Heart left ventricle (tissue), 16 donors: ENCODE data around the gene TNFAIP8L1. TPM values are rescaled to one million over a fixed set of nuclear protein-coding genes. Genes with fewer than 3 reads are reported as not detected.

Experiments used
- ATAC-seq, 4 donors: fragments of 200-7000 bp; cut with Tn5 transposase; one replicate each; pipeline ENCODE4 v1.9.1; 2020 to 2022; ENCODE audit warnings: moderate library complexity in 4 of 4, mild to moderate bottlenecking in 3 of 4, moderate number of reproducible peaks in 1 of 4
- DNase-seq, 5 donors: peaks; one replicate each; pipeline ENCODE4 v3.0.0-alpha.2; 2020
- H3K27ac ChIP-seq, 12 donors: fragments of 200-600 bp; sonication (generic) in 4 of 12; one replicate each; pipeline versions ENCODE4 v1.5.0 to v1.8.0; 2016 to 2022; ENCODE audit warnings: mild to moderate bottlenecking in 2 of 12
- H3K27me3 ChIP-seq, 9 donors: fragments of 200-600 bp; sonication (generic) in 2 of 9; one replicate each; pipeline versions ENCODE4 v1.5.1 to v1.8.0; 2016 to 2022; ENCODE audit warnings: mild to moderate bottlenecking in 3 of 9
- H3K36me3 ChIP-seq, 9 donors: fragments of 200-600 bp; sonication (generic) in 2 of 9; one replicate each; pipeline versions ENCODE4 v1.5.0 to v1.8.0; 2018 to 2022; ENCODE audit warnings: mild to moderate bottlenecking in 2 of 9
- H3K4me1 ChIP-seq, 12 donors: fragments of 200-600 bp; sonication (generic) in 4 of 12; one replicate each; pipeline versions ENCODE4 v1.5.0 to v1.8.0; 2016 to 2022; ENCODE audit warnings: mild to moderate bottlenecking in 3 of 12
- H3K4me3 ChIP-seq, 12 donors: fragments of 200-600 bp; sonication (generic) in 4 of 12; one replicate each; pipeline versions ENCODE4 v1.5.0 to v1.8.0; 2017 to 2022; ENCODE audit warnings: mild to moderate bottlenecking in 9 of 12, moderate library complexity in 4 of 12
- H3K9me3 ChIP-seq, 12 donors: fragments of 200-600 bp; sonication (generic) in 4 of 12; one replicate each; pipeline versions ENCODE4 v1.5.0 to v1.8.0; 2016 to 2022; ENCODE audit warnings: mild to moderate bottlenecking in 1 of 12
- POLR2A ChIP-seq, 2 donors: fragments of 450-650 bp; IDR thresholded peaks; one replicate each; pipeline ENCODE4 v1.6.1; 2017; ENCODE audit warnings: antibody characterized with exemption in 2 of 2, mild to moderate bottlenecking in 2 of 2, moderate library complexity in 2 of 2
- WGBS, 4 donors: extraction: QIAGEN DNeasy Blood & Tissue Kit in 2 of 4; methylation state at CpG; one replicate each; pipeline versions ENCODE4 v1.1.5 to v1.1.7; 2013 to 2018; 5-methylcytosine and 5-hydroxymethylcytosine counted together
- intact Hi-C, 10 donors: fragments of 100-400 bp; cut with DNase I; formaldehyde crosslinking; loops; one replicate each; pipeline versions ENCODE4 v1.11.1 to v1.14.2; 2022
- polyA plus RNA-seq, 2 donors: library from polyadenylated mRNA; stranded (reverse); fragments of 200-250 nt; gene quantifications; one replicate each; pipeline ENCODE4 v1.2.3, GENCODE V29; 2013
- total RNA-seq, 9 donors: library from RNA; depleted of rRNA in 2 of 9; stranded (reverse); fragments of >200 nt in 2 of 9; fragmentation: NEBNext Ultra II Directional in 3 of 9; extraction: Animal tissue kit (Norgen Biotek cat#: 25700) in 3 of 9; gene quantifications; one replicate each; pipeline versions ENCODE4 v1.1.0 to v1.2.4, GENCODE V29; 2016 to 2023
- TF ChIP-seq, protein P1 (sequence below), 12 donors: fragments of 200-600 bp; sonication (generic) in 4 of 12; IDR thresholded peaks; one replicate each; pipeline versions ENCODE4 v1.5.0 to v1.8.0; 2018 to 2022; ENCODE audit warnings: antibody characterized with exemption in 12 of 12, mild to moderate bottlenecking in 5 of 12
- donor health status: ischemic (EF 13 %, LVEDD 7.1; RV severe dilation, severe dysfunction).
- donor health status: healthy with polysubstance abuse.
- donor health status: DM: no; HTN: yes; CAD: no.
- donor health status: DM: no; HTN: no; CAD: no.
- donor health status: ischemic (EF 25% LVEDD 6.9; RV normal size, moderate dysfunction).
- donor health status: ischemic (EF 25% LVEDD 5.7; RV mildly dilated, moderate dysfunction).
- donor health status: healthy.
- donor health status: DM: yes; HTN: yes; CAD: no.
- donor health status: ischemic (EF 35%, LVEDD 5.7; RV mildly dilated, moderate dysfunction).
- donor health status: nonischemic (EF 11% LVEDD 7.7; RV severe dilation, severe dysfunction).
- donor health status: DM: yes; HTN: yes; CAD: no.
- donor health status: PGD.
- donor health status: ischemic (EF 29% LVEDD 5.4; RV normal size, mild dysfunction).
- donor health status: nonischemic (EF 23%, LVEDD 6.1; RV moderate dilation, normal function).

TNFAIP8L1 gene
- total and polyA plus RNA-seq, 11 donors = 2.8 to 15.1 (median 6.1) TPM

DNA sequence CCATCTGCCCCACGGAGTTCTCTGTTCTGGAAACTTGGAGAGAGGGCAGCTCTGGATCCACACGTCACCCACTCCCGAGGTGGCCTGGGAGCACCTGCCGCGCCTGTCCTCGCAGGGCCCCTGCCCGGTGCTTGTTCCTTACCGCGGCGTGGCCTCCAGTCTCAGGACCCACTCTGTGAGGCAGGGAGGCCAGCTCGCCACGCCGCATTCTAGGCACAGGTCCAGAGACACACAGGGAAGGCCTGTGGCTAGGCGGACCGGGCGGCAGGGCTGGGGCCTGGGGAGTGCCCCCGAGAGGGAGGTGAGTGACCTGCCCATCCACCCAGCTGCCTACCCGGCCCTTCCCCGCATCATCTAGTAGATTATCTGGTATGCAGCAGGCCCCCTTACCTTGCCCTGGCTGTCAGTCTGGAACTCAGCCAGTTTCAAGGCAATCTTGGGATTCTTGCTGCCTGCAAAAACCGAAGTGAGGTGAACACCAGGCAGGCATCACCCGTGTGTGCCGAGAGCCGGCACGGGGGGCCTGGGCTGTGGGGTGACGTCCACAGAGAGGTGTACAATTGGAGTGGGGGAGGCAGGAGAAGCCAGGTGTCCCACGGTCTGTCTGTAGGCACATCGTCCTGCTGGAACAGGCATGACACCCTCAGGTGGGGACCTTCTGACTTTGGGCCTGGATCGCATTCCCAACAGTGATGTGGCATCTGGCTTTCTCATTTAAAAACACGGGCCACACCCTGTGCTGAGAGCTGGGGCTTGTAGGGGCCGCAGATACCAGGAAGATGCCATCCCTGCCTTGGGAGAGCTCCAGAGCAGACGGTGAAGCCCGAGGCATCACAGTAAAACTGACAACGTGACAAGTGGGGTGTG is 60.7 kb downstream of the TNFAIP8L1 start:
- Histone ChIP-seq H3K36me3 (peaks cover 0 to 100% (median 94%) of the 10 kb centered on the region in 9 donors), H3K4me3 (no peak overlapping the region), H3K27ac (no peak overlapping the region), H3K4me1 (peaks cover 0 to 7% (median 2%) of the 10 kb centered on the region in 12 donors), H3K27me3 (no peaks in the 10 kb centered on the region), H3K9me3 (no peaks in the 10 kb centered on the region)
- no peak for TF ChIP-seq POLR2A (IDR thresholded peaks at IDR 0.05)
- TF ChIP-seq, protein P1, sequence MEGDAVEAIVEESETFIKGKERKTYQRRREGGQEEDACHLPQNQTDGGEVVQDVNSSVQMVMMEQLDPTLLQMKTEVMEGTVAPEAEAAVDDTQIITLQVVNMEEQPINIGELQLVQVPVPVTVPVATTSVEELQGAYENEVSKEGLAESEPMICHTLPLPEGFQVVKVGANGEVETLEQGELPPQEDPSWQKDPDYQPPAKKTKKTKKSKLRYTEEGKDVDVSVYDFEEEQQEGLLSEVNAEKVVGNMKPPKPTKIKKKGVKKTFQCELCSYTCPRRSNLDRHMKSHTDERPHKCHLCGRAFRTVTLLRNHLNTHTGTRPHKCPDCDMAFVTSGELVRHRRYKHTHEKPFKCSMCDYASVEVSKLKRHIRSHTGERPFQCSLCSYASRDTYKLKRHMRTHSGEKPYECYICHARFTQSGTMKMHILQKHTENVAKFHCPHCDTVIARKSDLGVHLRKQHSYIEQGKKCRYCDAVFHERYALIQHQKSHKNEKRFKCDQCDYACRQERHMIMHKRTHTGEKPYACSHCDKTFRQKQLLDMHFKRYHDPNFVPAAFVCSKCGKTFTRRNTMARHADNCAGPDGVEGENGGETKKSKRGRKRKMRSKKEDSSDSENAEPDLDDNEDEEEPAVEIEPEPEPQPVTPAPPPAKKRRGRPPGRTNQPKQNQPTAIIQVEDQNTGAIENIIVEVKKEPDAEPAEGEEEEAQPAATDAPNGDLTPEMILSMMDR (IDR thresholded peaks at IDR 0.05) = no peak
- DNase-seq (peak in 1 of 5 donors; percentile 18), ATAC-seq (no peak)
- WGBS, 4 donors = 72 to 77% (median 74%) methylated on average over 32 to 33 of the region's 33 CpGs
- intact Hi-C loops = no loop called here

DNA sequence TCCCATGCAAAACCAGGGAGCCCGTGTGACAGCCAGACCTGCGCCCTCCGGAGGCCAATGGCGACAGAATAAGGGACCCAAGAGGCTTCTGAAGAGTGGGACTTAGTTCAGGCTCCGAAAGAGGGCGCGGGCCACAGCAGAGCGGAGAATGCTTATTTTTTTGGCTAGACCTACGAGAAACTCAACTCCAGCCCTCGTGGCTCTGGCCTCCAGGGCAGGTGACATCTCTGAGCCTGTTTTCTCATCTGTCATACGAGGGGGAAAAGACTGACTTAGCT is 61.3 kb downstream of the TNFAIP8L1 start:
- TF ChIP-seq POLR2A (IDR thresholded peaks at IDR 0.05) = no peak
- TF ChIP-seq, protein P1 (IDR thresholded peaks at IDR 0.05) = no peak
- H3K4me3 ChIP-seq = no peak overlapping the region
- no peaks in the 10 kb centered on the region for H3K27me3 ChIP-seq
- 85 to 92% (median 85%) methylated on average over 11 of the region's 11 CpGs for WGBS, 4 donors
- H3K4me1 ChIP-seq = peaks cover 0 to 5% (median under 1%) of the 10 kb centered on the region in 12 donors
- H3K27ac ChIP-seq = no peak overlapping the region
- intact Hi-C loops = no loop called here
- ATAC-seq (no peak), DNase-seq (no peak)
- peaks cover 0 to 100% (median 94%) of the 10 kb centered on the region in 9 donors for H3K36me3 ChIP-seq
- no peaks in the 10 kb centered on the region for H3K9me3 ChIP-seq

DNA sequence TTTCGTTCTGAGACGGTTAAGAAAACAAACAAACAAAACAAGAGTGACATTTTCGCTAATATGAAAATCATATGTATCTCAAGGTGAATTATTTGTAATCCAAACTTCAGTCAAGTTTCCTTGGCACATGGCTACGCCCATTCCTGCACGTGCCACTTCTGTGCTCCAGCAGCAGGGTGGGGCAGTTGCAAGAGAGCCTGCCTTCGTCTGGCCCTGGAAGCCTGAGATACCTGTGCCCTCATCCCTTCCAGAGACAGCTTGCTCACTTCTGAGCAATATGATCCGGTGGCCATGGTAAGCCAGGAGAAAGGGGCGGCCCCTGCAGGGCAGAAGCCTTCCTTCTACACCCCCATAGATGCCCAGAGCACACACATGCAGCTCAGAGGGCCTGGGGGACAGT is 62.2 kb downstream of the TNFAIP8L1 start:
- peaks cover 0 to 9% (median 4%) of the 10 kb centered on the region in 12 donors for H3K4me1 ChIP-seq
- no peak overlapping the region for H3K27ac ChIP-seq
- no peaks in the 10 kb centered on the region for H3K9me3 ChIP-seq
- WGBS, 4 donors = 91 to 93% (median 92%) methylated on average over 8 of the region's 8 CpGs
- peaks cover 0 to 95% (median 88%) of the 10 kb centered on the region in 9 donors for H3K36me3 ChIP-seq
- DNase-seq (no peak), ATAC-seq (no peak)
- H3K4me3 ChIP-seq = no peak overlapping the region
- intact Hi-C loops = no loop called here
- TF ChIP-seq POLR2A (IDR thresholded peaks at IDR 0.05) = no peak
- TF ChIP-seq, protein P1 (IDR thresholded peaks at IDR 0.05) = no peak
- no peaks in the 10 kb centered on the region for H3K27me3 ChIP-seq

DNA sequence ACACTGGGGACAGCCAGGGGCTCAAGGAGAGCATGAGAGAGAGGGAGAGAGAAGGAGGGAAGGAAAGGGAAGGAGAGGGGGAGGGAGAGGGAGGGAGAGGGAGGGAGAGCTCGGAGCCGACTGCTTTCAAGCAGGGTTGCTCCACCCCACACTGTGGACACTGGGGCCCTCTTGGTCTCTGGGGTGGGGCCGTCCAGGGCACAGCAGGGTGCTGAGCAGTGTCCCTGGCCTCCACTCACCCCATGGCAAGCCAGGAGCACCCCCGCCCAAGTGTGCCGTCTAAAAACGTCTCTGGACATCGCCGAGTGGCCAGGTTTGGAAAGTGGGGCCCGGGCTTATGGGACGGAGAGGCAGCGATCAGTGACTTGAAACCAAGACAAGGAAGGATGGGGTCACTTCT is 63.4 kb downstream of the TNFAIP8L1 start:
- Histone ChIP-seq H3K27ac (no peak overlapping the region), H3K27me3 (no peaks in the 10 kb centered on the region), H3K36me3 (peaks cover 0 to 88% (median 77%) of the 10 kb centered on the region in 9 donors), H3K9me3 (no peaks in the 10 kb centered on the region), H3K4me3 (no peak overlapping the region), H3K4me1 (peaks cover 1 to 19% (median 11%) of the 10 kb centered on the region in 12 donors)
- no peak for ATAC-seq
- intact Hi-C loops = no loop called here
- no peak for TF ChIP-seq POLR2A (IDR thresholded peaks at IDR 0.05)
- TF ChIP-seq, protein P1 (IDR thresholded peaks at IDR 0.05) = no peak
- DNase-seq = peak in 1 of 5 donors; percentile 23
- WGBS, 4 donors = 89 to 95% (median 92%) methylated on average over 8 to 11 of the region's 11 CpGs
